H1 (cell line): ENCODE measurements around the gene SMYD1. TPM values are rescaled to one million over a fixed set of nuclear protein-coding genes. Genes with fewer than 3 reads are reported as not detected.
A peak's percentile ranks its signal among the peaks of the same experiment; 100 is the strongest.

ENCODE experiments used
- CTCF ChIA-PET: fragments of 300-600 bp; sonication (Branson Sonifier 250); formaldehyde crosslinking; loops from one replicate; lab custom pipeline; 2021; ENCODE audit not compliant: partially characterized antibody; lab: Charles Lee
- POLR2A ChIA-PET: fragments of 300-600 bp; sonication (Branson Sonifier 250); formaldehyde crosslinking; loops from one replicate; lab custom pipeline; 2021; ENCODE audit warnings: inconsistent platforms; ENCODE audit not compliant: partially characterized antibody; lab: Charles Lee
- DNase-seq, 2 experiments: peaks; one replicate each; pipeline versions ENCODE4 v3.0.0 to v3.0.0-alpha.2; 2010 to 2022; ENCODE audit warnings: low spot score in 2 of 2, low read depth in 1 of 2, mixed read lengths in 1 of 2
- FAIRE-seq: peaks from 2 replicates; lab custom pipeline; 2011; peaks lifted over from hg19 to GRCh38; lab: Jason Lieb, UNC
- H2AFZ ChIP-seq: 2 replicates; pipeline ENCODE4 v1.8.1; 2012; ENCODE audit warnings: low read length, inconsistent platforms
- H2AK5ac ChIP-seq: 2 replicates; pipeline ENCODE4 v1.6.1; 2013; ENCODE audit warnings: low read depth, low read length
- H2BK120ac ChIP-seq: replicated peaks from 2 replicates; pipeline ENCODE3; 2013; ENCODE audit warnings: low read depth, low read length, inconsistent platforms
- H2BK12ac ChIP-seq: 2 replicates; pipeline ENCODE4 v1.6.1; 2013; ENCODE audit warnings: low read depth, low read length
- H2BK15ac ChIP-seq: 2 replicates; pipeline ENCODE4 v1.6.1; 2013; ENCODE audit warnings: low read length
- H2BK20ac ChIP-seq: 2 replicates; pipeline ENCODE4 v1.6.1; 2013; ENCODE audit warnings: low read length
- H2BK5ac ChIP-seq: 2 replicates; pipeline ENCODE4 v1.6.1; 2013; ENCODE audit warnings: low read depth, low read length
- H3K14ac ChIP-seq: 2 replicates; pipeline ENCODE4 v1.6.1; 2013; ENCODE audit warnings: inconsistent platforms; ENCODE audit not compliant: insufficient read length
- H3K18ac ChIP-seq: 2 replicates; pipeline ENCODE4 v1.6.1; 2013; ENCODE audit warnings: low read length; ENCODE audit errors: extremely low read depth
- H3K23ac ChIP-seq: 2 replicates; pipeline ENCODE4 v1.6.1; 2013; ENCODE audit warnings: inconsistent platforms; ENCODE audit not compliant: insufficient read length
- H3K23me2 ChIP-seq: 2 replicates; pipeline ENCODE4 v1.6.1; 2013; ENCODE audit warnings: low read depth, low read length
- H3K27ac ChIP-seq: 2 replicates; pipeline ENCODE4 v1.6.1; 2011; ENCODE audit warnings: low read depth, low read length, inconsistent platforms
- H3K27me3 ChIP-seq, 4 experiments: replicated peaks in 1 of 4; 1 replicate in 1 of 4; 2 replicates in 3 of 4; pipeline versions ENCODE4 v1.6.1 to v1.8.1; 2011 to 2013; ENCODE audit warnings: low read length in 3 of 4, mild to moderate bottlenecking in 3 of 4, inconsistent platforms in 2 of 4, mixed read lengths in 2 of 4, moderate library complexity in 1 of 4; ENCODE audit not compliant: control insufficient read depth in 3 of 4, insufficient read depth in 3 of 4; ENCODE audit errors: extremely low read depth in 1 of 4
- H3K36me3 ChIP-seq, 4 experiments: 2 replicates each; pipeline versions ENCODE4 v1.6.1 to v1.8.1; 2011 to 2013; ENCODE audit warnings: mild to moderate bottlenecking in 4 of 4, low read length in 3 of 4, moderate library complexity in 2 of 4, control low read depth in 1 of 4, inconsistent platforms in 1 of 4; ENCODE audit not compliant: insufficient read depth in 4 of 4, control insufficient read depth in 2 of 4
- H3K4ac ChIP-seq: replicated peaks from 2 replicates; pipeline ENCODE3; 2013; ENCODE audit warnings: low read length, low read depth, mixed read lengths, inconsistent platforms; ENCODE audit not compliant: insufficient read length
- H3K4me1 ChIP-seq, 4 experiments: replicated peaks in 1 of 4; 1 replicate in 1 of 4; 2 replicates in 3 of 4; pipeline versions ENCODE4 v1.6.1 to v1.8.1; 2011 to 2013; ENCODE audit warnings: low read length in 3 of 4, inconsistent platforms in 2 of 4, mixed read lengths in 1 of 4; ENCODE audit not compliant: insufficient read depth in 4 of 4, control insufficient read depth in 3 of 4
- H3K4me2 ChIP-seq, 2 experiments: 2 replicates each; pipeline versions ENCODE4 v1.6.1 to v1.8.1; 2011 to 2013; ENCODE audit warnings: low read depth in 2 of 2, low read length in 2 of 2, control low read depth in 1 of 2, inconsistent platforms in 1 of 2, mild to moderate bottlenecking in 1 of 2; ENCODE audit not compliant: insufficient read depth in 1 of 2
- H3K4me3 ChIP-seq, 4 experiments: fragments of 200-600, 300-600 bp in 1 of 4; sonication (generic), shearing (Covaris generic), sonication (Bioruptor Twin) in 1 of 4; 2 replicates each; pipeline versions ENCODE4 v1.5.1 to v1.8.1; 2011 to 2016; ENCODE audit warnings: low read length in 4 of 4, low read depth in 3 of 4, control low read depth in 2 of 4, inconsistent platforms in 2 of 4, mild to moderate bottlenecking in 2 of 4, mixed read lengths in 1 of 4, moderate library complexity in 1 of 4; ENCODE audit not compliant: insufficient read depth in 2 of 4; ENCODE audit errors: extremely low read depth in 1 of 4
- H3K56ac ChIP-seq: replicated peaks from 2 replicates; pipeline ENCODE3; 2013; ENCODE audit warnings: low read depth, mild to moderate bottlenecking, mixed read lengths, low read length, inconsistent platforms; ENCODE audit not compliant: insufficient read length
- H3K79me1 ChIP-seq: 2 replicates; pipeline ENCODE4 v1.6.1; 2013; ENCODE audit warnings: low read depth, low read length, control low read depth
- H3K79me2 ChIP-seq, 2 experiments: 2 replicates each; pipeline versions ENCODE4 v1.6.1 to v1.8.1; 2012 to 2013; ENCODE audit warnings: low read length in 2 of 2, mild to moderate bottlenecking in 2 of 2, inconsistent platforms in 1 of 2; ENCODE audit not compliant: insufficient read depth in 2 of 2, control insufficient read depth in 1 of 2
- H3K9ac ChIP-seq, 4 experiments: replicated peaks in 1 of 4; 1 replicate in 1 of 4; 2 replicates in 3 of 4; pipeline versions ENCODE4 v1.6.1 to v1.8.1; 2011 to 2013; ENCODE audit warnings: low read depth in 3 of 4, low read length in 3 of 4, control low read depth in 2 of 4, mild to moderate bottlenecking in 2 of 4, moderate library complexity in 2 of 4, inconsistent platforms in 1 of 4; ENCODE audit errors: extremely low read depth in 1 of 4
- H3K9me3 ChIP-seq, 2 experiments: 2 replicates each; pipeline versions ENCODE4 v1.6.1 to v1.8.1; 2012 to 2013; ENCODE audit warnings: mild to moderate bottlenecking in 2 of 2, moderate library complexity in 2 of 2, control low read depth in 1 of 2, inconsistent platforms in 1 of 2, low read depth in 1 of 2, low read length in 1 of 2, mixed read lengths in 1 of 2; ENCODE audit not compliant: insufficient read depth in 2 of 2
- H4K20me1 ChIP-seq, 2 experiments: replicated peaks in 1 of 2; 2 replicates each; pipeline versions ENCODE3 to v1.8.1; 2011 to 2013; ENCODE audit warnings: inconsistent platforms in 2 of 2, low read length in 2 of 2, mild to moderate bottlenecking in 1 of 2; ENCODE audit not compliant: insufficient read depth in 2 of 2, control insufficient read depth in 1 of 2
- H4K5ac ChIP-seq: 2 replicates; pipeline ENCODE4 v1.6.1; 2013; ENCODE audit warnings: low read length, low read depth, mixed read lengths, inconsistent platforms; ENCODE audit not compliant: insufficient read length
- H4K8ac ChIP-seq: 2 replicates; pipeline ENCODE4 v1.8.0; 2013; ENCODE audit warnings: mild to moderate bottlenecking, moderate library complexity, low read length, inconsistent platforms; ENCODE audit not compliant: insufficient read depth; ENCODE audit errors: extremely low read depth
- H4K91ac ChIP-seq: replicated peaks from 2 replicates; pipeline ENCODE3; 2013; ENCODE audit warnings: low read length, mixed read lengths, inconsistent platforms; ENCODE audit not compliant: insufficient read length
- BRCA1 ChIP-seq: IDR thresholded peaks from 2 replicates; pipeline ENCODE4 v1.6.1; 2012; ENCODE audit warnings: low read depth, low read length, improper control_type of control experiment
- HDAC2 ChIP-seq, 2 experiments: fragments of 300-600 bp in 1 of 2; sonication (generic) in 1 of 2; IDR thresholded peaks; 2 replicates each; pipeline ENCODE4 v1.6.1; 2011 to 2012; ENCODE audit warnings: low read depth in 2 of 2, low read length in 2 of 2, mild to moderate bottlenecking in 2 of 2, moderate library complexity in 2 of 2, borderline replicate concordance in 1 of 2, inconsistent platforms in 1 of 2
- KDM1A ChIP-seq: fragments of 200-600, 300-600 bp; sonication (generic); IDR thresholded peaks from 2 replicates; pipeline ENCODE4 v1.7.1; 2016; ENCODE audit warnings: mild to moderate bottlenecking, low read length, borderline replicate concordance
- PHF8 ChIP-seq: fragments of 200-600 bp; sonication (generic); conservative IDR thresholded peaks from 2 replicates; pipeline ENCODE4 v1.7.1; 2012; ENCODE audit warnings: low read depth, mild to moderate bottlenecking, inconsistent platforms, low read length, moderate library complexity
- SP1 ChIP-seq: IDR thresholded peaks from 2 replicates; pipeline ENCODE4 v1.6.1; 2011; ENCODE audit warnings: low read depth, low read length
- SRF ChIP-seq: IDR thresholded peaks from 2 replicates; pipeline ENCODE4 v1.6.1; 2011; ENCODE audit warnings: mild to moderate bottlenecking, low read depth, low read length, moderate library complexity
- YY1 ChIP-seq: IDR thresholded peaks from 2 replicates; pipeline ENCODE4 v1.6.1; 2011; ENCODE audit warnings: low read depth, mild to moderate bottlenecking, low read length
- WGBS, 2 experiments: shearing (Covaris generic) in 1 of 2; methylation state at CpG; one replicate each; pipeline versions ENCODE4 v1.1.6 to v1.1.7; 2013 to 2015; ENCODE audit warnings: low lambda C conversion rate in 2 of 2, mixed read lengths in 2 of 2, inconsistent platforms in 1 of 2, low coverage in 1 of 2, missing lambda C conversion rate in 1 of 2; ENCODE audit not compliant: insufficient replicate concordance in 2 of 2, insufficient coverage in 1 of 2, insufficient read length in 1 of 2; ENCODE audit errors: extremely low coverage in 1 of 2, missing lambda C conversion rate in 1 of 2; 5-methylcytosine and 5-hydroxymethylcytosine counted together
- polyA plus RNA-seq, 7 experiments: library from polyadenylated mRNA; depleted of rRNA in 3 of 7; stranded (reverse) in 5 of 7; unstranded in 2 of 7; fragments of >200 nt in 5 of 7; fragments of 200-250 nt in 2 of 7; gene quantifications; 1 replicate in 5 of 7; 2 replicates in 1 of 7; 4 replicates in 1 of 7; pipeline versions ENCODE4 v1.2.1 to v1.2.3, GENCODE V29; 2011 to 2013; ENCODE audit warnings: missing spikeins in 2 of 7, mixed read lengths in 2 of 7
- total RNA-seq: library from RNA; stranded (reverse); fragmentation: NEBNext Ultra II Directional; extraction: Animal tissue kit (Norgen Biotek cat#: 25700); gene quantifications from 2 replicates; pipeline ENCODE4 v1.2.1, GENCODE V29; 2021

SMYD1 gene
- total and polyA plus RNA-seq, 2 of the 8 experiments (the other 6 are each of a cell fraction or from before 2014, with no cell fraction given): 0.06 TPM; not detected in 1

DNA sequence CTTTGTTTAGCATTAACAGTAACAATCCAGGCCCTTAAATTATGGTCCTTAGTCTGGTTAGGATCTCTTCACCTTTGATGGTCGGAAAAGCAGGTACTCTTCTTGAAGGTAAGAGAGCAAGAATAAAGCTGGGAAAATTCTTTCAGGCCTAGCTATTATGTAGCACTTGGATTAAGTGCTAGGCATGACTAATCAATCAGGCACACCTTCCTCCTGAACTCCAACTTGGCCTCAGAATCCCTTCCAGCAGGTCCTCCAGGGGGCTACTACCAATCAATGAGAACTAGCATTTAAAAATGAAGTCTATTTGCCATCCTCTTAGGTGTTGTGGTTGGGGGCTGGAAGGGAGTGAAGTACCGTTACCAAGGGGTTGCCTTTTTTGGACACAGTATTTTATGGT is 3.7 kb downstream of the SMYD1 start:
- Histone ChIP-seq H3K4me1 (peaks cover 0 to 11% (median 0%) of the 10 kb centered on the region in 4 experiments; a peak in 1 of 7 replicates), H3K14ac (no peak overlapping the region), H4K91ac (no peak overlapping the region), H3K56ac (no peak overlapping the region), H2BK15ac (no peak overlapping the region), H3K9ac (no peak overlapping the region), H4K5ac (no peak overlapping the region), H3K4ac (no peak overlapping the region), H2AFZ (peak overlapping the region; percentile 93), H3K9me3 (peaks cover 0 to 4% of the 10 kb centered on the region in 2 experiments; a peak in 1 of 4 replicates), H2BK5ac (no peak overlapping the region), H2BK120ac (no peak overlapping the region), H2BK20ac (no peak overlapping the region), H2AK5ac (no peak overlapping the region), H2BK12ac (no peak overlapping the region), H4K20me1 (no peaks in the 10 kb centered on the region), H3K23me2 (no peaks in the 10 kb centered on the region), H3K23ac (no peak overlapping the region), H3K4me2 (no peak overlapping the region), H3K36me3 (no peaks in the 10 kb centered on the region), H3K27me3 (no peaks in the 10 kb centered on the region), H4K8ac (no peak overlapping the region), H3K18ac (no peak overlapping the region), H3K27ac (no peak overlapping the region), H3K79me1 (no peaks in the 10 kb centered on the region), H3K79me2 (no peaks in the 10 kb centered on the region), H3K4me3 (no peak overlapping the region)
- POLR2A ChIA-PET: interaction anchor here (1.5 kb wide), 1 partner anchor 17 kb away, joined by 4 read pairs; no protein-coding TSS in a partner anchor
- 79% methylated on average over 2 of the region's 2 CpGs; no CpG with 5 or more reads in 1 of the 2 experiments for WGBS, 2 experiments
- CTCF ChIA-PET: interaction anchor here (1.0 to 2.7 kb wide), 3 partner anchors 11 to 98 kb away, joined by 3 to 19 read pairs (median 4); partner anchors contain the start of gene THNSL2
- DNase-seq: no peak
- TF ChIP-seq BRCA1 (no peak), PHF8 (no peak), SRF (peak; percentile 45; the same call in 1 of the 2 replicates), HDAC2 (IDR thresholded peaks at IDR 0.05; ENCODE audit: borderline replicate concordance in 1 of 2, low read depth in 2 of 2, low read length in 2 of 2) (no peak), SP1 (no peak), KDM1A (no peak), YY1 (no peak)
- FAIRE-seq: peak; percentile 73
